Lung (tissue), 12 donors: ENCODE data around the gene F2RL3. TPM values are rescaled to one million over a fixed set of nuclear protein-coding genes. Genes with fewer than 3 reads are reported as not detected.

ENCODE experiments used
- ATAC-seq: fragments of 200-7000 bp; cut with Tn5 transposase; one replicate; pipeline ENCODE4 v1.9.1; 2020; ENCODE audit warnings: moderate number of reproducible peaks; ENCODE audit not compliant: insufficient read depth, low FRiP score
- DNase-seq, 3 donors: peaks; one replicate each; pipeline ENCODE4 v3.0.0-alpha.2; 2013 to 2017
- H3K27ac ChIP-seq, 2 donors: one replicate each; pipeline ENCODE4 v1.5.1; 2013; ENCODE audit warnings: mild to moderate bottlenecking in 2 of 2, moderate library complexity in 2 of 2, control low read depth in 1 of 2, inconsistent platforms in 1 of 2, low read depth in 1 of 2, low read length in 1 of 2
- H3K27me3 ChIP-seq, 3 donors: one replicate each; pipeline ENCODE4 v1.5.1; 2013; ENCODE audit warnings: low read length in 2 of 3; ENCODE audit not compliant: control insufficient read depth in 3 of 3, insufficient read depth in 3 of 3
- H3K36me3 ChIP-seq, 4 donors: one replicate each; pipeline ENCODE4 v1.5.1; 2013; ENCODE audit warnings: low read length in 4 of 4, mild to moderate bottlenecking in 1 of 4, moderate library complexity in 1 of 4; ENCODE audit not compliant: control insufficient read depth in 4 of 4, insufficient read depth in 4 of 4
- H3K4me1 ChIP-seq, 5 donors: one replicate each; pipeline ENCODE4 v1.5.1; 2013; ENCODE audit warnings: low read length in 5 of 5, mild to moderate bottlenecking in 2 of 5, moderate library complexity in 1 of 5; ENCODE audit not compliant: control insufficient read depth in 5 of 5, insufficient read depth in 5 of 5
- H3K4me3 ChIP-seq: one replicate; pipeline ENCODE4 v1.5.1; 2013; ENCODE audit warnings: mild to moderate bottlenecking, control low read depth, moderate library complexity
- H3K9ac ChIP-seq, 2 donors: one replicate each; pipeline ENCODE4 v1.5.1; 2013; ENCODE audit warnings: low read length in 2 of 2, control low read depth in 1 of 2; ENCODE audit not compliant: insufficient read depth in 1 of 2
- H3K9me3 ChIP-seq, 4 donors: one replicate each; pipeline ENCODE4 v1.5.1; 2013; ENCODE audit warnings: low read length in 3 of 4, mild to moderate bottlenecking in 1 of 4, moderate library complexity in 1 of 4; ENCODE audit not compliant: control insufficient read depth in 4 of 4, insufficient read depth in 3 of 4
- CTCF ChIP-seq: IDR thresholded peaks from 2 replicates; pipeline ENCODE4 v1.5.1; 2012; ENCODE audit warnings: mild to moderate bottlenecking; ENCODE audit errors: control extremely low read depth, extremely low read depth
- WGBS, 2 donors: extraction: QIAGEN DNeasy Blood & Tissue Kit; methylation state at CpG; one replicate each; pipeline ENCODE4 v1.1.7; 2013; 5-methylcytosine and 5-hydroxymethylcytosine counted together
- polyA plus RNA-seq, 2 donors: library from polyadenylated mRNA; stranded (reverse); fragments of 200-250 nt; gene quantifications; one replicate each; pipeline ENCODE4 v1.2.1, GENCODE V29; 2013
- total RNA-seq, 2 donors: library from RNA; depleted of rRNA in 1 of 2; stranded (reverse); fragments of >200 nt in 1 of 2; gene quantifications; one replicate each; pipeline ENCODE4 v1.2.1, GENCODE V29; 2014 to 2021
- donor health status: control.
- donor health status: control.
- donor health status: Bipolar disorder and iron deficiency.
- donor health status: healthy.
- donor health status: DM: yes; HTN: yes; CAD: no.

F2RL3 gene
- total and polyA plus RNA-seq, 4 donors: 5.8 to 76.8 (median 53.0) TPM

GRCh38 chr19:16908759-16909158 lies 20.0 kb downstream of the F2RL3 start:
- Histone ChIP-seq H3K36me3 (peaks cover 0 to 22% (median 8%) of the 10 kb centered on the region in 4 donors), H3K4me1 (no peaks in the 10 kb centered on the region), H3K9me3 (peaks cover 4 to 18% (median 12%) of the 10 kb centered on the region in 4 donors), H3K27me3 (no peaks in the 10 kb centered on the region), H3K4me3 (no peak overlapping the region), H3K9ac (no peak overlapping the region), H3K27ac (no peak overlapping the region)
- DNase-seq (no peak), ATAC-seq (no peak)
- TF ChIP-seq CTCF: no peak
- 79 to 81% methylated on average over 12 of the region's 12 CpGs for WGBS, 2 donors

- ATAC-seq: no peak
- no peak for TF ChIP-seq CTCF
Measured at GRCh38 chr19:16911046-16911445, 22.2 kb downstream of the F2RL3 start.

GRCh38 chr19:16912780-16913179 lies 24.0 kb downstream of the F2RL3 start:
- Histone ChIP-seq H3K9me3 (peaks cover 4 to 25% (median 16%) of the 10 kb centered on the region in 4 donors), H3K27me3 (no peaks in the 10 kb centered on the region), H3K36me3 (peaks cover 0 to 37% (median 9%) of the 10 kb centered on the region in 4 donors), H3K4me1 (no peaks in the 10 kb centered on the region), H3K4me3 (no peak overlapping the region), H3K27ac (no peak overlapping the region), H3K9ac (no peak overlapping the region)
- DNase-seq (no peak), ATAC-seq (no peak)
- 83 to 88% methylated on average over 4 of the region's 4 CpGs for WGBS, 2 donors
- TF ChIP-seq CTCF: no peak

More at GRCh38 chr19:16911046-16911445, 22.2 kb downstream of the F2RL3 start:
- Histone ChIP-seq H3K4me3 (no peak overlapping the region), H3K27ac (no peak overlapping the region), H3K36me3 (peaks cover 0 to 37% (median 9%) of the 10 kb centered on the region in 4 donors), H3K9ac (no peak overlapping the region), H3K27me3 (no peaks in the 10 kb centered on the region), H3K9me3 (peaks cover 4 to 25% (median 16%) of the 10 kb centered on the region in 4 donors), H3K4me1 (no peaks in the 10 kb centered on the region)
- DNase-seq: no peak
- WGBS, 2 donors: 91% methylated on average over 7 of the region's 7 CpGs

- ATAC-seq (no peak), DNase-seq (no peak)
- no peak for TF ChIP-seq CTCF
- Histone ChIP-seq H3K27me3 (no peaks in the 10 kb centered on the region), H3K4me1 (no peaks in the 10 kb centered on the region), H3K4me3 (no peak overlapping the region), H3K27ac (no peak overlapping the region), H3K9ac (no peak overlapping the region), H3K9me3 (peaks cover 4 to 28% (median 16%) of the 10 kb centered on the region in 4 donors), H3K36me3 (peaks cover 0 to 40% (median 11%) of the 10 kb centered on the region in 4 donors)
- 94 to 98% methylated on average over 11 of the region's 11 CpGs for WGBS, 2 donors
Measured at GRCh38 chr19:16914421-16914820, 25.6 kb downstream of the F2RL3 start.
